ENCODE data around the gene TXNL4A.
"Not testable (repeated sequence)": the region's sequence is repeated elsewhere in the genome, so short reads cannot be mapped to it uniquely, and the experiment has no call there.

Gene TXNL4A

GRCh38 chr18:80022613-80023012, 34.2 kb upstream of the TXNL4A start:
- Histone ChIP-seq H3K36me3 (ENCODE audit: insufficient read depth, low read length) (no peaks in the 10 kb centered on the region), H3K27ac (ENCODE audit: low read depth, low read length) (no peak overlapping the region), H3K9ac (ENCODE audit: low read depth, low read length) (no peak overlapping the region), H3K4me3 (ENCODE audit: low read length) (no peak overlapping the region), H3K4me1 (ENCODE audit: insufficient read depth, low read length) (no peaks in the 10 kb centered on the region), H3K27me3 (ENCODE audit: insufficient read depth, low read length) (no peaks in the 10 kb centered on the region), H3K9me3 (ENCODE audit: insufficient read depth, low read depth, low read length) (peaks cover 69% of the 10 kb centered on the region)
- WGBS = 67% methylated on average over 1 of the region's 1 CpG

DNA sequence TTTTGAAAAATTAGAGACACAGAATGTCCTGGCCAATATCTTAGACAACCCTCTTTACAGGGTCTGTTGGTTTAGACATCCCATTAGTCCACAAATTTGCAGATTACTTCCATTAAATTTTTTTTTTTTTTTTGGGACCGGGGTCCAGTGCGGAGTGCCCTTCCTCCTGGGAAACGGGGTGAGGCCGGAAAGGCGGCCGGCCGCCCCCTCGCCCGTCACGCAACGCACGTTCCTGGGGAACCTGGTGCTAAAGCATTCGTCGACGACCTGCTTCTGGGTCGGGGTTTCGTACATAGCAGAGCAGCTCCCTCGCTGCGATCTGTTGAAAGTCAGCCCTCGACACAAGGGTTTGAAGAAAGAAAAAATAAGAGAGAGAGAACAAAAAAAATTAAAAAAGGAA, 24.4 kb upstream of the TXNL4A start:
- no peaks in the 10 kb centered on the region for H3K27me3 ChIP-seq (ENCODE audit: insufficient read depth, low read length)
- WGBS = 95% methylated on average over 20 of the region's 20 CpGs
- H3K4me1 ChIP-seq (ENCODE audit: insufficient read depth, low read length) = no peaks in the 10 kb centered on the region; the same call in 1 of the 2 replicates
- no peak overlapping the region for H3K4me3 ChIP-seq (ENCODE audit: low read length)
- no peak overlapping the region for H3K9ac ChIP-seq (ENCODE audit: low read depth, low read length)
- H3K9me3 ChIP-seq (ENCODE audit: insufficient read depth, low read depth, low read length) = peaks cover 5% of the 10 kb centered on the region; the same call in 1 of the 2 replicates
- H3K36me3 ChIP-seq (ENCODE audit: insufficient read depth, low read length) = no peaks in the 10 kb centered on the region
- no peak overlapping the region for H3K27ac ChIP-seq (ENCODE audit: low read depth, low read length)

GRCh38 chr18:80011496-80012137, 23.3 kb upstream of the TXNL4A start:
- H3K9ac ChIP-seq (ENCODE audit: low read depth, low read length); H3K27ac ChIP-seq (ENCODE audit: low read depth, low read length); H3K36me3 ChIP-seq (ENCODE audit: insufficient read depth, low read length); H3K4me3 ChIP-seq (ENCODE audit: low read length); H3K9me3 ChIP-seq (ENCODE audit: insufficient read depth, low read depth, low read length); H3K4me1 ChIP-seq (ENCODE audit: insufficient read depth, low read length); H3K27me3 ChIP-seq (ENCODE audit: insufficient read depth, low read length): not testable (repeated sequence)
- WGBS = 93% methylated on average over 13 of the region's 14 CpGs

- Histone ChIP-seq H3K4me1 (ENCODE audit: insufficient read depth, low read length) (no peaks in the 10 kb centered on the region; the same call in 1 of the 2 replicates), H3K9me3 (ENCODE audit: insufficient read depth, low read depth, low read length) (peaks cover 5% of the 10 kb centered on the region; the same call in 1 of the 2 replicates), H3K27ac (ENCODE audit: low read depth, low read length) (no peak overlapping the region), H3K27me3 (ENCODE audit: insufficient read depth, low read length) (no peaks in the 10 kb centered on the region), H3K4me3 (ENCODE audit: low read length) (no peak overlapping the region), H3K9ac (ENCODE audit: low read depth, low read length) (no peak overlapping the region), H3K36me3 (ENCODE audit: insufficient read depth, low read length) (no peaks in the 10 kb centered on the region)
- 86% methylated on average over 5 of the region's 5 CpGs for WGBS
Measured at GRCh38 chr18:80010551-80010906, 22.2 kb upstream of the TXNL4A start.

DNA sequence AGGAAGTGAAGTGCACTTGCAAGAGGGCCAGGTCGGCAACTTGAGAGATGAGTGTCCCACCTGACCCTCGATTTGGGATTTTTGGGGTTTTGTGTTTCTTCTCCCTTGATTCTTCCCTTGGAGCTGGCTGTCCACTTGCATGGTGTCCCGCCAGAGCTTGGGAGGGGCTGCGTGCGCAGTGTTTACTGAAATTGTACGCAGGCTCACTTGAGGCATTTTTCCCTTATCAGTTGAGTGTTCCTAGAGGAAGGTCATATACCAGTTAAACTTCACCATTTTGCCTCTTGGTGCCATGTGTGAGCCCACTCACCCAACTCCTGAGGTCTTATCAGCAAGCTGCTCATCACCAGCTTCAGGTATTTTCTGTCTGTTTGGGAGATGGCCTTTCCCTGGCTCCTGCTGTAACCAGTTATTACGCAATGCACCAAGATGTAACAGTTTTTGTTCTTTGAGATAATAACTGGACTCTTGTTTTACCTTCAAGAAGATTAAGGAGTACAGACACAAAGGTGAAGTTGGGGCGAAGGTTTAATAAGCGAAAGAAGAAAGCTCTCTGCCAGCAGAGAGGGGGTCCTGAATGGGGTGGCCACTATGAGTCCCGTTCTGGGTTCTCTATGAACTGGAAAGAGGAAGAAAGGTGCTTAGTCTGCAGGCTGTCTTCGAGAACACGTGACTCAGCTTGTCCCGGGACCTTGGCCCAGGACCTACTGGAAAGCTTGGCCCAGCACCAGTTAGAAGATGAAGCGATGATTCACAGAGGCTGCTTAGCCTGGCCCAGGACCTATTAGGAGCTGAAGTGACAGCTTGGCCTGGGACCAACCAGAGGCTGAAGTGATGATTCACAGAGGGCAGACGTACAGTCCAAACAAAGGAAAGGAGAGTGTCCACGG, 21.5 kb upstream of the TXNL4A start:
- no peak overlapping the region for H3K27ac ChIP-seq (ENCODE audit: low read depth, low read length)
- no peaks in the 10 kb centered on the region; the same call in 1 of the 2 replicates for H3K4me1 ChIP-seq (ENCODE audit: insufficient read depth, low read length)

DNA sequence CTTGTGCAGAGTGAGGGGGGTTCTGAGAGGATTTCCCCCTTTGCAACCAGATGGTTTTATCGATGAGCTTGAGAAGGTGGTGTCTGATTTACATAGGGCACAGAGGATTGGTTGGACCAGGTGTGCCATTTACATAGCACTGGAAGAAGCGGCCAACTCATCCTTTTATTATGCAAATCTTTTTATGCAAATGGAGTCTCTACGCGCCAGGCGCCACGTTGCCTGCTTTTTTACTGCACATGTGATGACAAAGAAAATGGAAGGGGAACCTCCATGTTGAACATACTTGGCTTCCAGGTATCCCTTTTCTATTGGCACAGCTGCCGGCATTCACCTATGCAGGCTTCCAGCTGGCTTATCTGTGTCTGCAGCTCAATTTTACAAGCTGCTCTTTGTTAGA, 18.4 kb upstream of the TXNL4A start:
- Histone ChIP-seq H3K9me3 (ENCODE audit: insufficient read depth, low read depth, low read length) (peaks cover 9% of the 10 kb centered on the region; the same call in 1 of the 2 replicates), H3K27ac (ENCODE audit: low read depth, low read length) (peak overlapping the region; percentile 55; the same call in 1 of the 2 replicates), H3K27me3 (ENCODE audit: insufficient read depth, low read length) (no peaks in the 10 kb centered on the region), H3K36me3 (ENCODE audit: insufficient read depth, low read length) (no peaks in the 10 kb centered on the region), H3K4me3 (ENCODE audit: low read length) (no peak overlapping the region), H3K4me1 (ENCODE audit: insufficient read depth, low read length) (no peaks in the 10 kb centered on the region; the same call in 1 of the 2 replicates), H3K9ac (ENCODE audit: low read depth, low read length) (no peak overlapping the region)
- WGBS = 47% methylated on average over 7 of the region's 7 CpGs

More for the DNA sequence above, 21.5 kb upstream of the TXNL4A start:
- no peak overlapping the region for H3K4me3 ChIP-seq (ENCODE audit: low read length)
- no peaks in the 10 kb centered on the region for H3K36me3 ChIP-seq (ENCODE audit: insufficient read depth, low read length)
- no peak overlapping the region for H3K9ac ChIP-seq (ENCODE audit: low read depth, low read length)
- no peaks in the 10 kb centered on the region for H3K27me3 ChIP-seq (ENCODE audit: insufficient read depth, low read length)
- peaks cover 5% of the 10 kb centered on the region; the same call in 1 of the 2 replicates for H3K9me3 ChIP-seq (ENCODE audit: insufficient read depth, low read depth, low read length)
- 87% methylated on average over 16 of the region's 16 CpGs for WGBS

- H3K9ac ChIP-seq (ENCODE audit: low read depth, low read length) = no peak overlapping the region
- H3K4me3 ChIP-seq (ENCODE audit: low read length) = no peak overlapping the region
- WGBS = 91% methylated on average over 12 of the region's 12 CpGs
- no peaks in the 10 kb centered on the region for H3K36me3 ChIP-seq (ENCODE audit: insufficient read depth, low read length)
- no peaks in the 10 kb centered on the region; the same call in 1 of the 2 replicates for H3K4me1 ChIP-seq (ENCODE audit: insufficient read depth, low read length)
- H3K9me3 ChIP-seq (ENCODE audit: insufficient read depth, low read depth, low read length) = peaks cover 16% of the 10 kb centered on the region
- no peak overlapping the region for H3K27ac ChIP-seq (ENCODE audit: low read depth, low read length)
- no peaks in the 10 kb centered on the region for H3K27me3 ChIP-seq (ENCODE audit: insufficient read depth, low read length)
Measured at GRCh38 chr18:80004600-80005342, 16.4 kb upstream of the TXNL4A start.

- no peaks in the 10 kb centered on the region for H3K36me3 ChIP-seq (ENCODE audit: insufficient read depth, low read length)
- H3K4me1 ChIP-seq (ENCODE audit: insufficient read depth, low read length) = no peaks in the 10 kb centered on the region
- no peak overlapping the region for H3K9ac ChIP-seq (ENCODE audit: low read depth, low read length)
- H3K4me3 ChIP-seq (ENCODE audit: low read length) = no peak overlapping the region
- no peaks in the 10 kb centered on the region for H3K27me3 ChIP-seq (ENCODE audit: insufficient read depth, low read length)
- no peak overlapping the region for H3K27ac ChIP-seq (ENCODE audit: low read depth, low read length)
- H3K9me3 ChIP-seq (ENCODE audit: insufficient read depth, low read depth, low read length) = peaks cover 14% of the 10 kb centered on the region
- WGBS = 94% methylated on average over 5 of the region's 5 CpGs
Measured at GRCh38 chr18:80002468-80002867, 14.1 kb upstream of the TXNL4A start.

DNA sequence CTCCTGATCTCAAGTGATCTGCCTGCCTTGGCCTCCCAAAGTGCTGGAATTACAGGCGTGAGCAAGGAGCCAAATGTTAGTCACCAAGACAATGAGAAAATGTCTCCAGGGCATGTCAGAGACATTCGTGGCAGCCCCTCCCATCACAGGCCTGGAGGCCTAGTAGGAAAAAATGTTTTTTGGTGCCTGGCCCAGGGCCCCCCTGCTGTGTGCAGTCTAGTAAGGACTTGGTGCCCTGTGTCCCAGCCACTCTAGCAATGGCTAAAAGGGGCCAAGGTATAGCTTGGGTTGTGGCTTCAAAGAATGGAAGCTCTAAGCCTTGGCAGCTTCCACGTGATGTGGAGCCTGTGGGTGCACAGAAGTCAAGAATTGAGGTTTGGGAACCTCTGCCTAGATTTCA, 12.5 kb upstream of the TXNL4A start:
- 83% methylated on average over 3 of the region's 3 CpGs for WGBS
- peaks cover 14% of the 10 kb centered on the region for H3K9me3 ChIP-seq (ENCODE audit: insufficient read depth, low read depth, low read length)
- H3K36me3 ChIP-seq (ENCODE audit: insufficient read depth, low read length) = no peaks in the 10 kb centered on the region
- no peaks in the 10 kb centered on the region for H3K4me1 ChIP-seq (ENCODE audit: insufficient read depth, low read length)
- no peak overlapping the region for H3K4me3 ChIP-seq (ENCODE audit: low read length)
- H3K9ac ChIP-seq (ENCODE audit: low read depth, low read length) = no peak overlapping the region
- H3K27ac ChIP-seq (ENCODE audit: low read depth, low read length) = no peak overlapping the region
- no peaks in the 10 kb centered on the region for H3K27me3 ChIP-seq (ENCODE audit: insufficient read depth, low read length)

DNA sequence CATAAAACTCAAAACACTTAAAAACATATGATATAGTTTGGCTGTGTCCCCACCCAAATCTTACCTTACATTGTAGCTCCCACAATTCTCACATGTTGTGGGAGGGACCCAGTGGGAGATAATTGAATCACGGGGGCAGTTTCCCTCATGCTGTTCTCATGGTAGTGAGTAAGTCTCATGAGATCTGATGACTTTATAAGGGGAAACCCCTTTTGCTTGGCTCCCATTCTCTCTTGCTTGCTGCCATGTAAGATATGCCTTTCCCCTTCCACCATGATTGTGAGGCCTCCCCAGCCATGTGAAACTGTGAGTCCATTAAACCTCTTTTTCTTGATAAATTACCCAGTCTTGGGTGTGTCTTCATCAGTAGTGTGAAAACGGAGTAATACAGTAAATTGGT, 11.3 kb upstream of the TXNL4A start:
- not testable (repeated sequence) for H3K36me3 ChIP-seq (ENCODE audit: insufficient read depth, low read length); H3K27me3 ChIP-seq (ENCODE audit: insufficient read depth, low read length); H3K4me3 ChIP-seq (ENCODE audit: low read length); H3K27ac ChIP-seq (ENCODE audit: low read depth, low read length); H3K9ac ChIP-seq (ENCODE audit: low read depth, low read length); H3K4me1 ChIP-seq (ENCODE audit: insufficient read depth, low read length)
- 82% methylated on average over 2 of the region's 2 CpGs for WGBS
- peaks cover 14% of the 10 kb centered on the region for H3K9me3 ChIP-seq (ENCODE audit: insufficient read depth, low read depth, low read length)

GRCh38 chr18:79991494-79991893, 3.1 kb upstream of the TXNL4A start:
- Histone ChIP-seq H3K27me3 (ENCODE audit: insufficient read depth, low read length) (no peaks in the 10 kb centered on the region), H3K27ac (ENCODE audit: low read depth, low read length) (no peak overlapping the region), H3K9ac (ENCODE audit: low read depth, low read length) (no peak overlapping the region), H3K4me1 (ENCODE audit: insufficient read depth, low read length) (peaks cover 13% of the 10 kb centered on the region; the same call in 1 of the 2 replicates), H3K9me3 (ENCODE audit: insufficient read depth, low read depth, low read length) (no peaks in the 10 kb centered on the region), H3K36me3 (ENCODE audit: insufficient read depth, low read length) (peaks cover 5% of the 10 kb centered on the region), H3K4me3 (ENCODE audit: low read length) (no peak overlapping the region)
- WGBS = 86% methylated on average over 2 of the region's 2 CpGs

Data from HUES64 (cell line).